Endothelial cell of umbilical vein (primary cell): ENCODE measurements around the gene ZBTB7B.

Experiments used
- GATA2 ChIP-seq: IDR thresholded peaks from 2 replicates; pipeline ENCODE4 v1.7.0; 2011; ENCODE audit warnings: low read depth, mild to moderate bottlenecking, moderate library complexity, mixed read lengths, low read length; ENCODE audit not compliant: insufficient read length, insufficient read depth
- TF ChIP-seq, protein P1 (sequence below), 2 donors: IDR thresholded peaks; 1 replicate in 1 of 2; 2 replicates in 1 of 2; pipeline ENCODE4 v1.5.1; 2011; ENCODE audit warnings: low read length in 2 of 2, mild to moderate bottlenecking in 2 of 2, moderate library complexity in 2 of 2, control low read depth in 1 of 2, inconsistent platforms in 1 of 2, low read depth in 1 of 2; ENCODE audit not compliant: insufficient read depth in 1 of 2; ENCODE audit errors: extremely low read depth in 1 of 2

GRCh38 chr1:154970631-154971340 is 31.8 kb upstream of the ZBTB7B start, which contains the start of gene SHC1:
- TF ChIP-seq, protein P1, sequence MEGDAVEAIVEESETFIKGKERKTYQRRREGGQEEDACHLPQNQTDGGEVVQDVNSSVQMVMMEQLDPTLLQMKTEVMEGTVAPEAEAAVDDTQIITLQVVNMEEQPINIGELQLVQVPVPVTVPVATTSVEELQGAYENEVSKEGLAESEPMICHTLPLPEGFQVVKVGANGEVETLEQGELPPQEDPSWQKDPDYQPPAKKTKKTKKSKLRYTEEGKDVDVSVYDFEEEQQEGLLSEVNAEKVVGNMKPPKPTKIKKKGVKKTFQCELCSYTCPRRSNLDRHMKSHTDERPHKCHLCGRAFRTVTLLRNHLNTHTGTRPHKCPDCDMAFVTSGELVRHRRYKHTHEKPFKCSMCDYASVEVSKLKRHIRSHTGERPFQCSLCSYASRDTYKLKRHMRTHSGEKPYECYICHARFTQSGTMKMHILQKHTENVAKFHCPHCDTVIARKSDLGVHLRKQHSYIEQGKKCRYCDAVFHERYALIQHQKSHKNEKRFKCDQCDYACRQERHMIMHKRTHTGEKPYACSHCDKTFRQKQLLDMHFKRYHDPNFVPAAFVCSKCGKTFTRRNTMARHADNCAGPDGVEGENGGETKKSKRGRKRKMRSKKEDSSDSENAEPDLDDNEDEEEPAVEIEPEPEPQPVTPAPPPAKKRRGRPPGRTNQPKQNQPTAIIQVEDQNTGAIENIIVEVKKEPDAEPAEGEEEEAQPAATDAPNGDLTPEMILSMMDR (IDR thresholded peaks at IDR 0.05; ENCODE audit: extremely low read depth in 1 of 2, insufficient read depth in 1 of 2, low read depth in 1 of 2, low read length in 2 of 2) = no peak
- TF ChIP-seq GATA2 = peak; percentile 35
